ENCODE data around the gene CALHM5. TPM values are rescaled to one million over a fixed set of nuclear protein-coding genes. Genes with fewer than 3 reads are reported as not detected.

CALHM5 gene
- total RNA-seq, 2 experiments from 2014 or later, result not detected

DNA sequence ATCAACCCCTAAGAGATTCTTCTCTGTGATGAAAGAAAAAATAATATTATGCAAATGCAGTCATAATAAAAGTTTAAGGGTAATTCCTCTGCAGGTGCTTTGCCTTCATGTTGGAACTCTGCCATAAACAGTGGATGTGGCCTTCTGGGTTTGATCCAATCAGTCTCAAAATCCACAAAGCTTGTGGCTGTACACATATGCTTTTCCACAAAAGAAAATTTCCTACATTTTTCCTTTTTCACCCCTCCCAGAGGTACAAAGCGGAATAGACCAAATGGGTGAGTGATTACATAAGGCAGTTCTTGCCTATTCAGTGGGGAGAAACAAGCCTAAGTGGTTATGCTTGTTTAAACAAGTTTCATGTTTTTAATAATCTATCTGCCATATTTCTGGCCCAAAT lies 16.7 kb downstream of the CALHM5 start:
- no peaks in the 10 kb centered on the region for H3K4me1 Mint-ChIP-seq (ENCODE audit: low read depth)
- ChIA-PET CTCF (no interaction called here), POLR2A (no interaction called here)
- DNase-seq (no peak), ATAC-seq (no peak)
- H3K36me3 Mint-ChIP-seq (ENCODE audit: low read depth), result no peaks in the 10 kb centered on the region
- TF ChIP-seq, protein P1, sequence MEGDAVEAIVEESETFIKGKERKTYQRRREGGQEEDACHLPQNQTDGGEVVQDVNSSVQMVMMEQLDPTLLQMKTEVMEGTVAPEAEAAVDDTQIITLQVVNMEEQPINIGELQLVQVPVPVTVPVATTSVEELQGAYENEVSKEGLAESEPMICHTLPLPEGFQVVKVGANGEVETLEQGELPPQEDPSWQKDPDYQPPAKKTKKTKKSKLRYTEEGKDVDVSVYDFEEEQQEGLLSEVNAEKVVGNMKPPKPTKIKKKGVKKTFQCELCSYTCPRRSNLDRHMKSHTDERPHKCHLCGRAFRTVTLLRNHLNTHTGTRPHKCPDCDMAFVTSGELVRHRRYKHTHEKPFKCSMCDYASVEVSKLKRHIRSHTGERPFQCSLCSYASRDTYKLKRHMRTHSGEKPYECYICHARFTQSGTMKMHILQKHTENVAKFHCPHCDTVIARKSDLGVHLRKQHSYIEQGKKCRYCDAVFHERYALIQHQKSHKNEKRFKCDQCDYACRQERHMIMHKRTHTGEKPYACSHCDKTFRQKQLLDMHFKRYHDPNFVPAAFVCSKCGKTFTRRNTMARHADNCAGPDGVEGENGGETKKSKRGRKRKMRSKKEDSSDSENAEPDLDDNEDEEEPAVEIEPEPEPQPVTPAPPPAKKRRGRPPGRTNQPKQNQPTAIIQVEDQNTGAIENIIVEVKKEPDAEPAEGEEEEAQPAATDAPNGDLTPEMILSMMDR (IDR thresholded peaks at IDR 0.05), result no peak
- no peak overlapping the region for H3K27ac Mint-ChIP-seq
- H3K9me3 Mint-ChIP-seq, result no peaks in the 10 kb centered on the region
- intact Hi-C loops (cut with micrococcal nuclease), result no loop called here
- no peak overlapping the region for H3K4me3 Mint-ChIP-seq
- H3K27me3 Mint-ChIP-seq, result peaks cover 9% of the 10 kb centered on the region

DNA sequence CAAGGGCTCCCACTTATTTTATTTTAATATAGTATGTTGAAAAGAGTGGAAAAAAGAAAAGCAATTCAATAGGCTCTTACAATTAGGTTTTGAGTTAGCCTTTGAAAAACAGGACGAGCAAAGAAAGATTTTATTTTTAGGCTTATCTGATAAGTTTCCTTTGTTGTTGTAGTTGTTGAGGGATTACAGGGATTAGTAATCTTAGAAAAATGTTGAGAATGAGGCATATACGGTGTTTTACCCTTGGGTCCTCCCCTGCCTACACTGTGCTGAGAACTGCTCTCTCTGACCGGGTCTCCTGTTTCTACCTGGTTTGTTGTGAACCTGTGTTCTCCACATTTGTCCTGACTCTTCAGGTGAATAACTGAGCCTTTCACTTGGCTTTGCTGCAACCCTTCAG lies 17.3 kb downstream of the CALHM5 start:
- H3K9me3 Mint-ChIP-seq, result no peaks in the 10 kb centered on the region
- no peak overlapping the region for H3K27ac Mint-ChIP-seq
- no peak for ATAC-seq
- CTCF ChIA-PET, result interaction anchor here (0.7 kb wide), 1 partner anchor 252 kb away, joined by 3 read pairs; no protein-coding TSS in a partner anchor
- H3K4me3 Mint-ChIP-seq, result no peak overlapping the region
- no peaks in the 10 kb centered on the region for H3K36me3 Mint-ChIP-seq (ENCODE audit: low read depth)
- DNase-seq, result no peak
- H3K27me3 Mint-ChIP-seq, result peaks cover 10% of the 10 kb centered on the region
- intact Hi-C loops (cut with micrococcal nuclease), result no loop called here
- TF ChIP-seq, protein P1 (IDR thresholded peaks at IDR 0.05), result no peak
- POLR2A ChIA-PET, result no interaction called here
- no peaks in the 10 kb centered on the region for H3K4me1 Mint-ChIP-seq (ENCODE audit: low read depth)

DNA sequence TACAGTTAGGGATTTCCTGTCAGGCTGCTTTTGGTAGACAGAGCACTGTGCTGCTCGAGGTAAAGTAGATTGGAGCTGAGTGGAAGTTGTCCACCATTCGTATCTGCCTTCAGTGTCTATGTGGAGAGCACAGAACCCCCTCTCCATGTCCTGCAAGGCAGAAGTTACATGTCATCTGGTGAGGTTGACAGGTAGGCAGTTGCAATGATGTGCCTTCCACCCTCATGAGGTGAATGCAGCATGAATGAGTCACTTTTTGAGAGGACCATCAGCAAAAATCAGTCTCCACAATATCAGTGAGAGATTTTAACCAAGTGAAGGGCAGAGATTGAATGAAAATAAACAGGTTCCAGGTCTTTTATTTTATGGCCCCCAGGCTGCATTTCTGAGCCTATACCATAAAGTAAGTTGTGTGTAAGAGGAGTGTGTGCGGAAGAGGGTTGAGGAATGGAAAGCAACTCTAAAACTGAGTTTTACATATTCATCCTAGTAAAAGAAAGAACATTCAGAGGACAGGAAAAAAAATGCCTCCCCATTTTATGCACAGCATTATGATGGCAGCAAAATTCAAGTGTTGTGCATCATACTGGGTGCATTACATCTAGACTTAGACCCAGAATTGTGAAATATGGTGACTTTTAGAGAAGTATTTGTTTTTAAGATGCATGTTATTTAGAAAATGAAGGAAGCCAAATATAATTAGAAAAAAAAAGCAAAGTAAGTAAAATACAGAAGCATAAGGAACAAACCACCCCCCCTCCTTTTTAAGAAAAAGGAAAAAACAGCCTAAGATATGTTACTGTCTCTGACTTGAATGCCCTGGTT lies 18.2 kb downstream of the CALHM5 start:
- no peaks in the 10 kb centered on the region for H3K4me1 Mint-ChIP-seq (ENCODE audit: low read depth)
- no peak overlapping the region for H3K27ac Mint-ChIP-seq
- POLR2A ChIA-PET, result no interaction called here
- TF ChIP-seq, protein P1 (IDR thresholded peaks at IDR 0.05), result no peak
- H3K27me3 Mint-ChIP-seq, result peaks cover 12% of the 10 kb centered on the region
- no peaks in the 10 kb centered on the region for H3K9me3 Mint-ChIP-seq
- H3K36me3 Mint-ChIP-seq (ENCODE audit: low read depth), result no peaks in the 10 kb centered on the region
- ATAC-seq (no peak), DNase-seq (no peak)
- H3K4me3 Mint-ChIP-seq, result no peak overlapping the region
- intact Hi-C loops (cut with micrococcal nuclease), result loop anchor here (5.0 kb wide), 1 partner anchor 87 kb away; no protein-coding TSS in a partner anchor
- CTCF ChIA-PET, result interaction anchor here (0.7 to 1.2 kb wide), 2 partner anchors 242 to 253 kb away, joined by 3 to 9 read pairs; no protein-coding TSS in a partner anchor

DNA sequence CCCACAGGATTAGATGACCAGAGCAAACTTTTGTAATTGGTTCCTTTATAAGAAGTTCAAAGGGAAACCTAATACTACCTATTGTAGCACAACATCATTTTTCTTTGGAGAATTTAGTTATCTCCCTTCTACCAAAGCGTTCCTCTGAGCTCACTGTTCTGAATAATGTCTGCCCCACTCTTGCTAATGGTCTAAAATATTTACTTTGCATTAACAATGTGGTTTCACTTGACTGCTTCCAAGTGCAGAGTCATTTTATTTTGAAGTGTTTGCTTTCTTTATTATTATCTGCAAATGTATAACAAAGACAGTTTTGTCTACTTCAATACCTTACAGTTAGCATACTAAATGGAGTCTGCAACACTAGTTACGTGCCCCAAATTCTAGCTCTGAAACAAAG lies 19.0 kb downstream of the CALHM5 start:
- no peaks in the 10 kb centered on the region for H3K9me3 Mint-ChIP-seq
- H3K4me3 Mint-ChIP-seq, result no peak overlapping the region
- POLR2A ChIA-PET, result no interaction called here
- peaks cover 12% of the 10 kb centered on the region for H3K27me3 Mint-ChIP-seq
- DNase-seq (no peak), ATAC-seq (no peak)
- TF ChIP-seq, protein P1 (IDR thresholded peaks at IDR 0.05), result no peak
- intact Hi-C loops (cut with micrococcal nuclease), result loop anchor here (5.0 kb wide), 1 partner anchor 88 kb away; no protein-coding TSS in a partner anchor
- no peaks in the 10 kb centered on the region for H3K4me1 Mint-ChIP-seq (ENCODE audit: low read depth)
- H3K27ac Mint-ChIP-seq, result no peak overlapping the region
- no peaks in the 10 kb centered on the region for H3K36me3 Mint-ChIP-seq (ENCODE audit: low read depth)
- CTCF ChIA-PET, result interaction anchor here (1.2 kb wide), 1 partner anchor 242 kb away, joined by 9 read pairs; no protein-coding TSS in a partner anchor
